Adipose tissue (tissue), 3 donors: ENCODE data around the gene SIPA1L3. TPM values are rescaled to one million over a fixed set of nuclear protein-coding genes. Genes with fewer than 3 reads are reported as not detected.
A peak's percentile ranks its signal among the peaks of the same experiment; 100 is the strongest.

Source experiments
- H3K27ac ChIP-seq: one replicate; pipeline ENCODE4 v1.5.1; 2013; ENCODE audit warnings: low read depth, low read length
- WGBS, 3 donors: extraction: QIAGEN DNeasy Blood & Tissue Kit; methylation state at CpG; one replicate each; pipeline ENCODE4 v1.1.7; 2013; 5-methylcytosine and 5-hydroxymethylcytosine counted together
- polyA plus RNA-seq, 3 donors: library from polyadenylated mRNA; stranded (reverse); fragments of 200-250 nt; gene quantifications; one replicate each; pipeline ENCODE4 v1.2.3, GENCODE V29; 2013
- donor health status: healthy with polysubstance abuse.
- donor health status: Bipolar disorder and iron deficiency.
- donor health status: healthy.

Gene SIPA1L3
- polyA plus RNA-seq, 3 donors, result 2.5 to 7.1 (median 3.3) TPM

GRCh38 chr19:38234615-38235014, 327.6 kb downstream of the SIPA1L3 start:
- no peak overlapping the region for H3K27ac ChIP-seq
- 74 to 96% (median 95%) methylated on average over 4 of the region's 4 CpGs for WGBS, 3 donors

GRCh38 chr19:38239816-38240215, 332.8 kb downstream of the SIPA1L3 start:
- 63 to 71% (median 66%) methylated on average over 8 of the region's 8 CpGs for WGBS, 3 donors
- H3K27ac ChIP-seq, result no peak overlapping the region

GRCh38 chr19:38243279-38243673, 336.3 kb downstream of the SIPA1L3 start:
- H3K27ac ChIP-seq, result no peak overlapping the region
- WGBS, 3 donors, result 58 to 75% (median 71%) methylated on average over 14 to 15 of the region's 15 CpGs

- whole genome bisulfite sequencing, 3 donors, result 55 to 86% (median 57%) methylated on average over 10 to 14 of the region's 14 CpGs
Observed at GRCh38 chr19:38245826-38246498, 339.0 kb downstream of the SIPA1L3 start.

GRCh38 chr19:38247126-38247525, 340.1 kb downstream of the SIPA1L3 start:
- WGBS, 3 donors, result 67 to 84% (median 72%) methylated on average over 4 to 5 of the region's 5 CpGs
- H3K27ac ChIP-seq, result no peak overlapping the region

More at GRCh38 chr19:38245826-38246498, 339.0 kb downstream of the SIPA1L3 start:
- H3K27ac ChIP-seq, result no peak overlapping the region

GRCh38 chr19:38247734-38248268, 340.8 kb downstream of the SIPA1L3 start:
- H3K27ac ChIP-seq, result no peak overlapping the region

GRCh38 chr19:38248421-38248820, 341.4 kb downstream of the SIPA1L3 start:
- WGBS, 3 donors, result 85 to 94% (median 90%) methylated on average over 7 of the region's 7 CpGs
- no peak overlapping the region for H3K27ac ChIP-seq

More at GRCh38 chr19:38247734-38248268, 340.8 kb downstream of the SIPA1L3 start:
- 57 to 78% (median 68%) methylated on average over 9 of the region's 9 CpGs for WGBS, 3 donors

- H3K27ac ChIP-seq, result no peak overlapping the region
Observed at GRCh38 chr19:38250428-38250820, 343.4 kb downstream of the SIPA1L3 start.

- 11 to 53% (median 32%) methylated on average over 18 of the region's 18 CpGs for WGBS, 3 donors
Observed at GRCh38 chr19:38250821-38251563, 344.0 kb downstream of the SIPA1L3 start.

GRCh38 chr19:38251564-38252051, 344.6 kb downstream of the SIPA1L3 start:
- H3K27ac ChIP-seq, result no peak overlapping the region
- 15 to 20% (median 18%) methylated on average over 9 to 10 of the region's 10 CpGs for WGBS, 3 donors

More at GRCh38 chr19:38250821-38251563, 344.0 kb downstream of the SIPA1L3 start:
- no peak overlapping the region for H3K27ac ChIP-seq

GRCh38 chr19:38252385-38252784, 345.4 kb downstream of the SIPA1L3 start:
- WGBS, 3 donors, result 74 to 96% (median 86%) methylated on average over 5 of the region's 5 CpGs
- peak overlapping the region; percentile 9 for H3K27ac ChIP-seq

GRCh38 chr19:38252941-38253691, 346.1 kb downstream of the SIPA1L3 start:
- WGBS, 3 donors, result 37 to 73% (median 41%) methylated on average over 20 to 21 of the region's 21 CpGs
- no peak overlapping the region for H3K27ac ChIP-seq

GRCh38 chr19:38253788-38254187, 346.8 kb downstream of the SIPA1L3 start:
- no peak overlapping the region for H3K27ac ChIP-seq
- 82 to 89% (median 85%) methylated on average over 5 of the region's 5 CpGs for WGBS, 3 donors

- WGBS, 3 donors, result 40 to 52% (median 49%) methylated on average over 17 of the region's 17 CpGs
- no peak overlapping the region for H3K27ac ChIP-seq
Observed at GRCh38 chr19:38255383-38256014, 348.5 kb downstream of the SIPA1L3 start.

Other genes starting within 250 kb of the SIPA1L3 start
- 1 to 10 TPM; 1.1 to 1.9 (median 1.6) TPM for gene ZNF607, start 187.4 kb upstream of the SIPA1L3 start, polyA plus RNA-seq
- 1 to 10 TPM in 2 of 3 donors, under 1 TPM in 1; 0.22 to 1.3 (median 1.1) TPM for gene ZNF573, start 127.6 kb upstream of the SIPA1L3 start, polyA plus RNA-seq
- gene WDR87, start 614 bp upstream of the SIPA1L3 start, polyA plus RNA-seq, result not detected